GM12872 (cell line): Measurements from ENCODE around the gene VAT1L.

ENCODE experiments used
- CTCF ChIP-seq: IDR thresholded peaks from 3 replicates; pipeline ENCODE4 v1.5.1; 2011; ENCODE audit warnings: low read depth, mild to moderate bottlenecking, low read length, moderate library complexity; ENCODE audit not compliant: insufficient read depth

Gene VAT1L

DNA sequence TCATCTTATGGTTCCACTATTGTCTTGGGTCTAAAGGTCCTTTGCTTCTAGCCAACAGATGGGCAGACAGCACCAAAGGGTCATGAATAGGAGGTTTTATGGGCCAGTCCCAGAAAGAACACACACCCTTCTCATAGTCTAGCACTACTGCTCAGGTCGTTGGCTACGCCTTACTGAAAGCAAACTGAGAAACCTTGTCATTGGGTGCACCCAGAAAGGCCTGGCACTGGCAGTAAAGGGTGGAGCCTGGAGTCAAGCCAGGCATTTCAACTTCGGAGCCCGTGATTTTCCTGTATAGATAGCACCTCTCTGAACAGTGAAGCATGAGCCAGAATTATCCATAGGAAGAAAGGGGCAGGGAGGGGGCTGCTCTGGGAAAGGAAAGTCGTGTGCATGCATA, 74.9 kb downstream of the VAT1L start:
- no peak for TF ChIP-seq CTCF

- no peak for TF ChIP-seq CTCF
Measured at GRCh38 chr16:77866752-77867151, 78.4 kb downstream of the VAT1L start.

GRCh38 chr16:77868052-77868451, 79.7 kb downstream of the VAT1L start:
- no peak for TF ChIP-seq CTCF

- TF ChIP-seq CTCF = no peak
Measured at GRCh38 chr16:77868478-77868877, 80.1 kb downstream of the VAT1L start.

DNA sequence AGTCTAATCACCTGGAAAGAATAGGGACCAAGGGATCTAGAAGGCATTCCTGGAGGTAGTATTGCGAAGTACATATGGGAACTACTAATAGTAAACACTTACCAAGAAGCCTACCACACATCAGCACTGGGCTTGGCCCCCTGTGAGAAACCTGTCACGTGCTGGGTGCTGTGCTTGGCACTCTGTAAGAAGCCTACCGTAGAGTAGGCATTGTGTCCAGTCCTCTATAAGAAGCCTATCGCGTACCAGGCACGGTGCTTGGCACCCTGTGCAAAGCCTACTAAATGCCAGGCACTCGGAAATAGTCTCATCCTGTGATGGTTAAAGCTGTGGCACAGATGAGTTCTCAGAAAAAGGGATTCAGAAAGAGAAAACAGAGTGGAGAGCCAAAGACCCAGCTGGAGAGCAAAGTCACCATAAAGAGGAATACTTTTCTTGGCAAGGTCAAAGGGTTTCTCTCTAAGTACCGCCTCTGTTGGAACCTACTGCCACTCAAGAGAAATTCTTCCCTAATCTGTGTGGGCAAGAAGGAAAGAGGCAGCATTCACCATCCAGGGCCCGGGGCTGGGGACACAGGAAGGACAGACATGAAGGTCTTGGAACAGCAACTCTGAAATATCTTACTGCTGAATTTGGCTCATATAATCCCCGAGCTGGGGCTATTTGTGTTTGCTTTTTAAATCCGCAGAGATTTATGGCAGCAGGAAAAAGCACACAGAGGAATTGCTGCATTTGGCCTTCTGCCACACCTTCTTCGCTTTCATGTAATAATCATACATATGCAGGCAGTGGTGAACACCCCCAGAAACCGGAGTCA, 81.8 kb downstream of the VAT1L start:
- no peak for TF ChIP-seq CTCF

GRCh38 chr16:77871932-77872331, 83.6 kb downstream of the VAT1L start:
- TF ChIP-seq CTCF = no peak

GRCh38 chr16:77873066-77873465, 84.7 kb downstream of the VAT1L start:
- no peak for TF ChIP-seq CTCF
